Astrocyte of the spinal cord (primary cell): ENCODE measurements around the gene PHLPP2.

Experiments
- DNase-seq: peaks from one replicate; pipeline ENCODE4 v3.0.0; 2011; ENCODE audit warnings: low read depth, low spot score
- H3K4me3 ChIP-seq: 2 replicates; pipeline ENCODE4 v1.5.1; 2011; ENCODE audit warnings: low read depth, mild to moderate bottlenecking, low read length, moderate library complexity
- in situ Hi-C: cut with HindIII; loops from 2 replicates; pipeline ENCODE4 v1.10.0; 2017; ENCODE audit warnings: low sequenced_read_pairs
- TF ChIP-seq, protein P1 (sequence below): IDR thresholded peaks from 2 replicates; pipeline ENCODE4 v1.5.1; 2012; ENCODE audit warnings: low read depth, mild to moderate bottlenecking, low read length, inconsistent platforms

PHLPP2 gene

DNA sequence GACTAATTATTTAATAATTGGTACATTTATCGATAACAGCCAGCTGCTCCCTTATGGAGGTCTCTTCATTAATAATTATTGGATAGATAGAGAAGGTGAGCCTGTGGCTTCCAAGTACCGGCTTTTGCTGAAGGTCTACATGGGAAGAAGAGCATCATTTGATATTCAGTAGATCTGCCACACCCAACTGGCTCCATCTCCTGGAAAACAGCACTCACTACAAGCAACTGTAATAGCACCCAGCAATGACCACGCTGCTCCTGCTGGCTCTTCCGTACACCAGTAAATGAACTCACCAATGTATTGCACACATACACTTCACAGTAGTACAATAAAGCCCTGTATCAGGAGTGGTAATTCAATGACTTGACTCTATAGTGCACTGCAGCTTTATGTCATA, 79.1 kb downstream of the PHLPP2 start:
- in situ Hi-C loops, result no loop called here
- DNase-seq, result peak; percentile 25
- no peak overlapping the region for H3K4me3 ChIP-seq
- TF ChIP-seq, protein P1, sequence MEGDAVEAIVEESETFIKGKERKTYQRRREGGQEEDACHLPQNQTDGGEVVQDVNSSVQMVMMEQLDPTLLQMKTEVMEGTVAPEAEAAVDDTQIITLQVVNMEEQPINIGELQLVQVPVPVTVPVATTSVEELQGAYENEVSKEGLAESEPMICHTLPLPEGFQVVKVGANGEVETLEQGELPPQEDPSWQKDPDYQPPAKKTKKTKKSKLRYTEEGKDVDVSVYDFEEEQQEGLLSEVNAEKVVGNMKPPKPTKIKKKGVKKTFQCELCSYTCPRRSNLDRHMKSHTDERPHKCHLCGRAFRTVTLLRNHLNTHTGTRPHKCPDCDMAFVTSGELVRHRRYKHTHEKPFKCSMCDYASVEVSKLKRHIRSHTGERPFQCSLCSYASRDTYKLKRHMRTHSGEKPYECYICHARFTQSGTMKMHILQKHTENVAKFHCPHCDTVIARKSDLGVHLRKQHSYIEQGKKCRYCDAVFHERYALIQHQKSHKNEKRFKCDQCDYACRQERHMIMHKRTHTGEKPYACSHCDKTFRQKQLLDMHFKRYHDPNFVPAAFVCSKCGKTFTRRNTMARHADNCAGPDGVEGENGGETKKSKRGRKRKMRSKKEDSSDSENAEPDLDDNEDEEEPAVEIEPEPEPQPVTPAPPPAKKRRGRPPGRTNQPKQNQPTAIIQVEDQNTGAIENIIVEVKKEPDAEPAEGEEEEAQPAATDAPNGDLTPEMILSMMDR, result peak; percentile 63

DNA sequence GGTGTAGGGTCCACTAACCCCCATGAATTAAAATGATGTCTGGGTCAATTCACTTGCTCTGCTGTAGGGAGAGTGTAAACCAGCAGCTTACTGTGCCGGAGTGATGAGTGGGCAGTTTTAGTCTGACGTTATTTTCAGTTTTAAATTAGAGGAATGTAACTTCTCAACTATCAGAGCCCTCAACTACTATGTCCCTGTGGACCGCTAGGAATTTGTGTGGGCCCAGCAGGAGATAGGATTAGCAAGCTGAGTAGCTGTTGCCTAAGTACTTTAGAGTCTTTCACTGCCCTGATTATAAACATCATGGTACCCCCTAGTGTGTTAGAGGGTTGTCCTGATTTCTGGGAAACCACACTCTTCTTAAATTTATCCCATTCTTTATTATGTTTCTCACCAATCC, 87.1 kb downstream of the PHLPP2 start:
- TF ChIP-seq, protein P1, result no peak
- DNase-seq, result peak; percentile 90
- H3K4me3 ChIP-seq, result no peak overlapping the region
- in situ Hi-C loops, result no loop called here

DNA sequence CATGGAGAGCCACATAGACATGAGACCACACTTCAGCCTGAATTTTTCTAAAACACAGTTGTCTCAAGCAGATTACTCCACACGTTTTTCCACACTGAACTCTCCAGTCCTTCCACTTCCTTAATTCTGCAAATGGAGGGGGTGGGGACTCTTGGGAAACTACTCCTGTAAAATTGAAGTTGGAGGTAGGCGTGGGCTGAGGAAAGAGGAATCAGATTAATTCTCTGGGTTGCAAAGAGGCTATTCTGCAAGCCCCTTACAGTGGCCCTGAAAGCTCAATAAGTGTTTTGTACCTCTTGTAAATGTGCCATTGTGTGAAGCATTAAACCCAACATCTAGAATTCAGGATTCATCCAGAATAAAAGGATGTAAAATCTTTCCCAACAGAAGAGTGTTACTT, 88.9 kb downstream of the PHLPP2 start:
- H3K4me3 ChIP-seq, result no peak overlapping the region
- DNase-seq, result no peak
- TF ChIP-seq, protein P1, result no peak
- in situ Hi-C loops, result no loop called here

DNA sequence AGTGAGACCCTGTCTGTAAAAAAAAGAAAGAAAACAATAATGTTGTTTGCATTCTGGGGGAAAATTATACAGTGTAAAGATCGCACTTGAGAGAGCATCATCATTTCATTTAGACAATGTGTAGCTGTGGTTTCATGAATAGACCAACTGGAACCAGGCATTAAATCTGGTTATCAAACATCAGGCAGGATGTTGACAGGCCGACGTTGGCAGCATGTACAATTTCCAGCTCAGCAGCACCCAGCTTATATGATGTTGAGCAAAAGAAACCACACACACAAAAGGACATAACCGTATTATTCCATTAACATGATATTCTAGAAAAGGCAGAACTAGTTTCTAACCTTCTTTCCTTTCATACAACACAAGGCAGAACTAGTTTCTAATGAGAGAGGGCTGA, 92.7 kb downstream of the PHLPP2 start:
- H3K4me3 ChIP-seq, result no peak overlapping the region
- DNase-seq, result no peak
- TF ChIP-seq, protein P1, result no peak
- in situ Hi-C loops, result no loop called here

DNA sequence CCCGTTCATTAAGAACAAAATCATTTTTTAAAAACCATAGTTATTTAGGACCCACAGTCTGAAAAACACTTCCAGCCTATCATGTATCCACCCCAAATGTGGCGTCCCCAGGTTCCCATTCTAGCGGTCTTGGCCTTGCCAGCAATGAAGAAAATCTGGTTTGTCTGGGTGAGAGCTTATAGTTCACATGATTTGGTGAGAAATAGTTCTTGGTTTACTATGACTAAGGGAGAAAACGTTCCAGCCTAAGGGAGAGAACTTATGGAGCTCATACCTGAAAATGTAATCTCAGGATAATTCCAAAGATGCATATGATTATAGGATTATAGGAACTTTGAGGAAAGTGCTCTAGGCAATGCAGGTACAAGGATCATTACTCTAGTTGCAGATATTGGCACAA, 93.7 kb downstream of the PHLPP2 start:
- H3K4me3 ChIP-seq, result no peak overlapping the region
- TF ChIP-seq, protein P1, result no peak
- no peak for DNase-seq
- in situ Hi-C loops, result no loop called here

DNA sequence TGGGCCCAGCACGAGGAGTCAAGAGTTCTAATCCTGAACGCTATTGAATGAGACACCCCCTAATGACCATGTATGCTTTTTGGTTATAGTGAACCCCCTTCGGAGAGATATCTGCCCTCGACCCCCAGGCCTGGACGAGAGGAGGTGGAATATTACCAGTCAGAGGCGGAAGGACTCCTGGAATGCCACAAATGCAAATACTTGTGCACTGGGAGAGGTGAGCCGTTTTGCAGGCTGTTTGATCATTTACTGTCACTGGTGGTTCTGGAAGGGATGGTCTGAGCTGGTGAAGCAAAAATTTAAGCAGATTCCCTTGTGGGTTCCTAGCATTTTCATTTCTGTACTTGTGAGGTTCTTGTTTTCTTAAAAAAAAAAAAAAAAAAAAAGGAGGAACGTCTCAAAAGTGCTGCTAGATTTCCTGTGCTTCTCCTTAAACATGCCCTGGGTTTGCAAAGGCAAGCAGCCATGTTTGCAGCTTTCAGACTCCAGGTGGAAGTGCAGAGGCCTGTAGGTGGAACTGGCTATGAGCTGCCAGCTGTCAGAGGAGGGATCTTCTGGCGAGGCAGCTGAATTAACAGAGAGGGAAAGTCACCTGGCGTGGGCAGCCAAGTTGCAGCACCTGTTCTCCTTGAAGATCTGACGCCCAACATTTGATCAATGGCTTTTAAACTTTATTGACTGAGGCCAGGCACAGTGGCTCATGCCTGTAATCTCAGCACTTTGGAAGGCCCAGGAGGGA, 95.1 kb downstream of the PHLPP2 start:
- TF ChIP-seq, protein P1, result no peak
- in situ Hi-C loops, result no loop called here
- no peak for DNase-seq
- no peak overlapping the region for H3K4me3 ChIP-seq
